ENCODE data around the gene CD93. TPM values are rescaled to one million over a fixed set of nuclear protein-coding genes. Genes with fewer than 3 reads are reported as not detected.

CD93 gene
- total and polyA plus RNA-seq, 11 donors: 9.2 to 110 (median 45.7) TPM

- no peak overlapping the region for H3K4me3 ChIP-seq
- H3K4me1 ChIP-seq: peaks cover 10 to 51% (median 36%) of the 10 kb centered on the region in 12 donors
- H3K36me3 ChIP-seq: no peaks in the 10 kb centered on the region
- DNase-seq (no peak), ATAC-seq (no peak)
- intact Hi-C loops (cut with DNase I): no loop called here
- H3K9me3 ChIP-seq: no peaks in the 10 kb centered on the region
- H3K27ac ChIP-seq: peak overlapping the region in 8 of 12 donors; percentile 4 to 72 (median 53)
- TF ChIP-seq POLR2A (IDR thresholded peaks at IDR 0.05) (no peak), CTCF (IDR thresholded peaks at IDR 0.05) (no peak)
- no peaks in the 10 kb centered on the region for H3K27me3 ChIP-seq
Observed at GRCh38 chr20:23062632-23063031, 23.5 kb downstream of the CD93 start.

- ATAC-seq: peak; percentile 72 to 91 (median 90)
Observed at GRCh38 chr20:23061734-23062561, 24.2 kb downstream of the CD93 start.

GRCh38 chr20:23061262-23061661 is 24.9 kb downstream of the CD93 start:
- no peak for TF ChIP-seq POLR2A (IDR thresholded peaks at IDR 0.05)
- no peak for TF ChIP-seq CTCF (IDR thresholded peaks at IDR 0.05)
- peak in 3 of 4 donors; percentile 16 to 38 (median 31) for ATAC-seq
- no peaks in the 10 kb centered on the region for H3K36me3 ChIP-seq
- H3K27ac ChIP-seq: peak overlapping the region; percentile 14 to 82 (median 70)
- H3K9me3 ChIP-seq: peaks cover 0 to 8% (median 0%) of the 10 kb centered on the region in 12 donors
- no peak for DNase-seq
- intact Hi-C loops (cut with DNase I): no loop called here
- WGBS, 4 donors: 45 to 66% (median 55%) methylated on average over 5 of the region's 5 CpGs
- peaks cover 10 to 51% (median 36%) of the 10 kb centered on the region in 12 donors for H3K4me1 ChIP-seq
- peak overlapping the region in 2 of 12 donors; percentile 5 to 11 for H3K4me3 ChIP-seq
- no peaks in the 10 kb centered on the region for H3K27me3 ChIP-seq

More at GRCh38 chr20:23061734-23062561, 24.2 kb downstream of the CD93 start:
- Histone ChIP-seq H3K27me3 (no peaks in the 10 kb centered on the region), H3K9me3 (peaks cover 0 to 1% (median 0%) of the 10 kb centered on the region in 12 donors), H3K36me3 (no peaks in the 10 kb centered on the region), H3K4me1 (peaks cover 10 to 51% (median 36%) of the 10 kb centered on the region in 12 donors), H3K27ac (peak overlapping the region; percentile 14 to 82 (median 70)), H3K4me3 (peak overlapping the region in 2 of 12 donors; percentile 5 to 11)
- intact Hi-C loops (cut with DNase I): no loop called here
- peak in 4 of 5 donors; percentile 59 to 71 (median 70) for DNase-seq
- TF ChIP-seq CTCF (IDR thresholded peaks at IDR 0.05) (peak; percentile 19 to 72 (median 52)), POLR2A (IDR thresholded peaks at IDR 0.05) (no peak)
- WGBS, 4 donors: 19 to 34% (median 21%) methylated on average over 8 of the region's 8 CpGs

GRCh38 chr20:23060629-23061028 is 25.5 kb downstream of the CD93 start:
- Histone ChIP-seq H3K27me3 (no peaks in the 10 kb centered on the region), H3K9me3 (peaks cover 0 to 11% (median 0%) of the 10 kb centered on the region in 12 donors), H3K36me3 (no peaks in the 10 kb centered on the region), H3K4me3 (no peak overlapping the region), H3K4me1 (peaks cover 10 to 51% (median 36%) of the 10 kb centered on the region in 12 donors), H3K27ac (peak overlapping the region in 10 of 12 donors; percentile 49 to 74 (median 70))
- WGBS, 4 donors: 91 to 95% (median 92%) methylated on average over 4 of the region's 4 CpGs
- intact Hi-C loops (cut with DNase I): no loop called here
- TF ChIP-seq POLR2A (IDR thresholded peaks at IDR 0.05) (no peak), CTCF (IDR thresholded peaks at IDR 0.05) (no peak)
- no peak for DNase-seq
- ATAC-seq: no peak

Data from heart left ventricle (tissue), 16 donors.